ENCODE results near the gene TESMIN.

The TESMIN gene

DNA sequence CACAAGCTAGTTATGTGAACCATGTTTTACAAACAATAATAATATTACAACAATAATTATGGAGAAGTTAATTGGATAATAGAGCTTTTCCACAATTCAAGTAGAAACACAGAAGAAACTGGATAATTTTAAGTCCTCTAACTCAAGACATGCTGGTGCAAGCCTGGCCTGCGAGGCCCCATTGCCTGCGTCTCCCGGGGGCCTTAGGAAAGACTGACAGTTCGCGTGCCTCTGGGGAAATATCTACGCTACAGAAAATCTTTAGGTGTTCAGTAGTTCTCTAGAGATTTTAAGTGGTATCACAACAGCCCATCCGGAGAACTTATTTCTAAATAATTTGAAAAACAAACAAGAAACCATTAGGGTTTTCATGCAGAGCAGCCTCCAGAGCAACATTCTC, 43.8 kb downstream of the TESMIN start:
- DNase-seq: no peak

DNA sequence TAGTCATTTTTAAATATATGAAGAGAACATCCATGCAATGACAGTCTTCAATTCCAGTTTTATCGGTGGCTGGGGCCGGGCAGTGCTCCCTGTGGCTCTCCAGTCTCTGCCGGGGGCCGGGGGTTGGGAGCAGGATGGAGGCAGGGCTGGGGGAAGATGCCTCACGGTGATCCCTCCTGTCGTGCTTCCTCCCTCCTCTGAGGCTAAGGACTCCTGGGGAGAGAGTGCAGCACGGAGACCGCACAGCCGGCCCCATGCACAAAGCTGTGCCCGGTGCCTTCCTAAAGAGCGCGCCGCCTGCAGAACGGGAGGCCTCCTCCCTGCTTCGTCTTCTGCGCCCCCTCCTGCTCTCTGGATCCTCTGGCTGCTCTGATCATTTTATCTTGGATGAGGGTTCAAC, 46.4 kb downstream of the TESMIN start:
- DNase-seq: no peak

DNA sequence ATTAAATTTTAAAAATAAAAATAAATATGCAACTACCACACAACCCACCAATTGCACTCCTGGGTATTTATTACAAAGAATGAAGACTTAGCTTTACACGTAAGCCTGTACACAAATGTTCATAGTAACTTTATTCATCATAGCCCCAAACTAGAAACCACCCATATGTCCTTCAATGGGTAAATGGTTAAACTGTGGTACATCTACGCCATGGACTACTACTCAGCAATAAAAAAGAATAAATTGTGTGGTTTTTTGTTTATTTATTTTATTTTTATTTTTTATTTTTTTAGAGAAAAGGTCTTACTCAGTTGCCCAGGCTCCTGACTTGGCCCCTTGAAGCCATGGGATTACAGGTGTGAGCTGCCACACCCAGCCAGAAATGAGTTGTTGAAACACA, 52.3 kb downstream of the TESMIN start:
- DNase-seq: no peak

DNA sequence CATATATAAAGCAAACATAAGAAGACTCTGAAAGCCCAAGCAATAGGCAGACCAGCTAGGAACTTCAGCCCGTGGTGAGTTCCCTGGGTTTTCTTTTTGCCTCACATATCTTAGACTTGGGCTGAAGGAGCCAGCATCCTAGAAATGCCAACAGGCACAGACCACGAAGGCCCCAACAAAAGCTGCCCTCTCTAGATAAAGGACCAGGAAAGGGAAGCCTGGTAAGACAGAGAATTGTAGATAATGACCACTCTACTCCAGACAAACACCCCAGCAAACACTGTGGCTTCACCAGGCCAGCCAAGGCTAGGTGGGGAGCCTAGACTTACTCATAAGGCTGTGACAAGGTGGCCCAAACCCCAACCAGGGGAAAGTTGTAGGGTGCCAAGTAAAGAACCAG, 55.8 kb downstream of the TESMIN start:
- no peak for DNase-seq

DNA sequence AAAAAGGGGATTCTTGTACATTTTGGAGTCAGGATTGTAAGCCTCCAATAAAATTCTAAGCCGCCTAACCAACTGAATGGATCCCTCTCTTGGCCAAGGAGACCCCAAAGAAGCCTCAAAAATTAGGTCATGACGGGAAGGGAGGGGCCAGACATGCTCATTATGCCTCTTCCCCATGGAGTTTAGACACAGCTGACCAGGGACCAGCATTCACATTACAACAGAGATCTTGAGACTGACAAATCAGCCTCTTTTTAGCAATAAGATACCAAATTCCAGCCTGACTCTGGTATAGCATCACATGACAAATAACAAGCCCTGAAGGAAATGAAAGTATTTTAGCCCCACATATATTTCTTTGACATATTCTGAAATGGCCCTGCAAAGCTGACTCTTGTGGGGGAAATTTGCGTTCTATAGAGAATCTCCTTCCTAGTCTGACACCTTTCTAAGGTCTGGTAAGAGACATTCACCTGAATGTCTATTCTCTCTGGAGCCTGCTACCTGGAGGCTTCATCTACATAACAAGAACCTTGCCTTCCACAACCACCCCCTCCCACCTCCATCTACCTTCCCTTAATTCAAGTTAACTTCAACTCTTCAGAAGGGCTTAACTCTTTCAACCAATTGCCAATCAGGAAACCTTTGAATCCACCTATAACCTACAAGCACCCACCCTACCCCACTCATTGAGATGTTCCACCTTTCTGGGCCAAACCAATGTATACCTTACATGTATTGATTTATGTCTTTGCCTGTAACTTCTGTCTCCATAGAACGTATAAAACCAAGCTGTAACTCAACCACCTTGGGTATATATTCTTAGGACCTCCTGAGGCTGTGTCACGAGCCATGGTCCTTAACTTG, 56.7 kb downstream of the TESMIN start:
- DNase-seq: no peak

DNA sequence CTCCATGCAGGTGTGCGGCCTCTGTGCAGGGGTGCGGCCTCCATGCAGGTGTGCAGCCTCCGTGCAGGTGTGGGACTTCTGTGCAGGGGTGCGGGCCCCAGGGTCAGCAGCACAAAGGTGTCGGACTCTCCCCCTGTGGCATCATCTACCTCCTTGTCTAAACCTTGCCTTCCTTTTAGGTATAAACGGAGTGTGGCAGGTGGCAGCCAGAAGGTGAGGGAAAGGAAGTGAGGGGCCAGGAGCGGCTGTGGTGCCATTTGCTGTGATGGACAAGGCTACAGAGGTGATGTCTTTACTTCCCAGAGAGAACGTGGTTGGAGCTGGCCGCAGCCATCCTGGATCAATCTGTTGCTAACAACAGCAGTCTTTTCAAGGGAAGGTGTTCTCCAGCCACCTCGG, 57.8 kb downstream of the TESMIN start:
- no peak for DNase-seq

DNA sequence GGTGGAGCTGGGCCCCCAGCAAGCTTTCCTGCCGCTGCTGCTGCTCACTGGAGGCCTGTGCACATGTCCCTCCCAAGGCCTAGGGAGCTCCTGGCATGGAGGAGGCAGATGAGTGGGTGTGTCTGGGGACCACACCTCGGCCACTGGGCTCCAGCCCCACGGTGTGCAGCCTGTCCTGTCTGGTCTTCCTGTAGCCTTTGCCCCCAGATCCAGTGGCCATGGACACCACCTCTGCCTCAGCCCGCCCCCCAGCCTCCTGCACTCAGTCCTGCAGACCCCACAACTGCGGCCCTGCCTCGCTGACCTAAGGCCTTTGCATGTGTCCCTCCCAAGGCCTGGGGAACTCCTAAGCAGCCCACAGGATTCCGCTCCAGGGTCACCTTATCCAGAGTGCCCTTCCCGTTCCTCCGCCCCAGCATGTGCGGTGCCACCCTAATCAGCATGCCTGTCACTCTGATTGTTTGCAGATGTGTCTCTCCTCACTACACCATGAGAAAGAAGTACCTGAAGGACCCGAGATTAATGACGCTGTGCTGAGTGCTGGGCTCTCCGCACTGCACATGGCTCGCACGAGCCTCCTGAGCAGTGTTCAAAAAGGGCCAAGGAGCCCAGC, 58.3 kb downstream of the TESMIN start:
- DNase-seq: no peak

DNA sequence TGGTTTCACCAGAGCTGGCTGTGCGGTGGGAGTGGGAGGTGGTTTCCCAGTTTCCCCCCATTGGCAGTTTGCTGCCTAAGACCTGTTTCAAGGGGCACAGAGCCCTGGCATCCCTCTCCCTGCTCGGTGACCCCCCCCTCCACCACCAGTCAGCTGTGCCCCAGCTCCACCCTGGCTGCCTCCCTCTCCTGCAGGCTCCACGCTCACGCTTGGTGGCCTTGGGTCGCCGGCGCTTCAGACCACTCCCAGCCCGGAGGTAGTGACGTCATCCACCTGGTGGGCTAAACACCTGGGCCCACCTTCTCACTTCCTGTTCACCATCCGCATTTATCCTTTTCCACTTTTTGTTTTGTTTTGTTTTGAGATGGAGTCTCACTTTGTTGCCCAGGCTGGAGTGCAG, 59.2 kb downstream of the TESMIN start:
- no peak for DNase-seq

DNA sequence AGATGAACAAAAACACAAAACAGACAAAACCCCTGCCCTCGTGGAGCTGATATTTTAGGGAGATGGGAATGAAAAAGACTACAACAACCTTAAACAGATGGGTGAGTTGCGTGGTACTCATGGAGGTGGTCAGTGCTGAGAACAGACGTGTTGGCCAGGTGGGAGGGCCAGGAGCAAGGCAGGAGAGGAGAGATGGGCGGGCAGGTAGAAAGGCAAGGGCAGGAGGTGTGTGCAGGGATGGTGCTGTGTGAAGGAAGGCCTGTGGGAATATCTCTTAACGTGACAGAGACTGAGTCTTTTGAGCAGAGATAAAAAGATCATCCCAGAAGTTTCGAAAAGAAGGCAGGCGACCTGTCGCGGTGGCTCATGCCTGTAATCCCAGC, 59.9 kb downstream of the TESMIN start:
- no peak for DNase-seq

DNA sequence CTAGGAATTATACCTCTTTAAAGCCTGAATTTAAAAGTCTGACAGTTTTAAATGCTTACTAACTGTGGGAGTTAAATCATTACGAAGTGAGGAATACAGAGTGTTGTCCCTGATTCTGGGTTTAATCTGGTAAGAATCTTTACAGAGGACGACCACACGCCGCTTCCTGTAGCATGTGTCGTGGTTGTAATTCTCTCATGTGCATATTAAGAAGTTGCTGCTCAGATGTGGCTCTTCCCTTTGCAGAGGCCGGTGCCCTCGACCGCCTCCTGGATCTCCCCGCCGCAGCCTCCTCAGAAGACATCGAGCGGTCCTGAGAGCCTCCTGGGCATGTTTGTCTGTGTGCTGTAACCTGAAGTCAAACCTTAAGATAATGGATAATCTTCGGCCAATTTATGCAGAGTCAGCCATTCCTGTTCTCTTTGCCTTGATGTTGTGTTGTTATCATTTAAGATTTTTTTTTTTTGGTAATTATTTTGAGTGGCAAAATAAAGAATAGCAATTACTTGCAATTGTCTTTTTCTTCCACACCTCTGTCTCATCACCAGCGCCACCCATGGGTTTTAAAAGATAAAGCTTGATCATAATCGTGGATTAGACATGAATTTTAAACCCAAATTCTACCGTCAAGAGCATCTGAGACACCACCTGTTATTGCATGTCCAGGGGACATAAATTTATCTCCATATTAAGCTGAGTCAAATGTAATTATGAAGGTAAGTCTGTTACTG, 60.5 kb downstream of the TESMIN start:
- DNase-seq: no peak

DNA sequence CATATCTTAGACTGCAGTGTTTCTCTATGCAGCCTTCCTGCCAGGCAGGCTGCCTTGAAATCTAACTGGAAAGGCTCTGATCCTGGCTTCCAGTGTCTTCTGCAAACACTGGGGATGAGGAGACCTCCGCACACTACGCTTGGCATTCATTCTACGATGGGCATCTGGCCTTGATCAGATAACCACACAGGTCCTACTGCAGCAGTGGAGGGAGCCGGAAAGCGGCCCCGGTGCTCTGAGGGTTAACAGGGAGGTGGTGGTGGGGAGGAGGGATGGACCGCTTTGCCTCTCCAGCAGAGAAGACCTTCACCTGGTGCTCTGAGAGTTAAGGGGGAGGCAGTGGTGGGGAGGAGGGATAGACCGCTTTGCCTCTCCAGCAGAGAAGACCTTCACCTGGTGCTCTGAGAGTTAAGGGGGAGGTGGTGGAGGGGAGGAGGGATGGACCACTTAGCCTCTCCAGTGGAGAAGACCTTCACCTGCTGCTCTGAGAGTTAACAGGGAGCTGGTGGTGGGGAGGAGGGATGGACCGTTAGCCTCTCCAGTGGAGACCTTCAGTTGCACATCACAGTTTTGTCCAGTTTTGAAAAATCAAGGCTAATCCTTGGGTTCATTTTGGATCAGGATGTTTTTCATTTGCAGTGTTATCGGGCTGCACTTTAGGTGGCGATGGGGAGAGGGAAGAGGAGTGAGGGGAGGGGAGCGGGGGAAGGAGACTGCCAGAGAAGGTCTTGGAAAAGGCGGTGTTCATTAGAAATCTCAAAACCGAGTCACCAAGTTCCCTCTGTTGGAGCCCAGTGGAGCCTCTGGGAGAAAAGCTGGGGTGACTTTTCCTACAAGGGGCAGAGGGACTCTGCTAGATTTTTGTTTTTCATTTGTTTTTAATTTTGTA, 61.3 kb downstream of the TESMIN start:
- DNase-seq: no peak

DNA sequence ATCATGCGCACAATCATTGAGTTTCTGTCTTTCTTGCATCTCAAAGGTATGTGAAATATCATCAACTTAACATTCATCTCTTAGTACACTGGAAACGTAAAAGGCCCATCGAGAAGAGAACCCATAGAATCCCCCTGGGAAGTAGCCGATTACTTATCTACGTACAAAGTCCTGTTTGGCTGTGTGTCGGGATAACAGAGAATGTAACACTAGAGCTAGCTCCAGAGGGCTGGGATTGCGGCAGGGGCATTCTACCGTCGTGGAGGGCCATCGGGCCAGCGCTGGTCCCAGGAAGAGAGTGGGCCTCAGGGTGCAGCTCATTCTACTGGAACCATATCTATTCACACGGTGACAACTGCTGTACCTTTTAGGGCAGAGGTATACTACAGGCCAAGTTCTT, 62.4 kb downstream of the TESMIN start:
- no peak for DNase-seq

DNA sequence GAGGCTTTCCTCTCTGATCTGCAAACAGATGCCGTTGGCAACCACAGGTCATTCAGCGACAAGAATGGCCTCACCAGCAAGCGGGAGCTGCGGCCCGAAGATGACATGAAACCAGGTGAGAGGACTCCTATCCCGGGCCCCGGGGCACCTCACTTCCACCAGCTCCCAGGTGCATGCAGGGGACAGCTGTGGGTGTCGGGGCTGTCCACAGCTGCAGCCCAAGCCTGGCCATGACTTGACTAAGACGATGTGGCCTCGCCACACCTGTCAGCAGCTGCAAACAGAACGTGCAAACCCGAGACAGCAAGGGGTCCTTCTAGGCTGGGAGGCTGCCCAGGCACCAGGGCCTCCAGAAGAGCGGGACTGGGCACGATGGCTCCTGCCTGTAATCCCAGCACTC, 63.3 kb downstream of the TESMIN start:
- DNase-seq: no peak

DNA sequence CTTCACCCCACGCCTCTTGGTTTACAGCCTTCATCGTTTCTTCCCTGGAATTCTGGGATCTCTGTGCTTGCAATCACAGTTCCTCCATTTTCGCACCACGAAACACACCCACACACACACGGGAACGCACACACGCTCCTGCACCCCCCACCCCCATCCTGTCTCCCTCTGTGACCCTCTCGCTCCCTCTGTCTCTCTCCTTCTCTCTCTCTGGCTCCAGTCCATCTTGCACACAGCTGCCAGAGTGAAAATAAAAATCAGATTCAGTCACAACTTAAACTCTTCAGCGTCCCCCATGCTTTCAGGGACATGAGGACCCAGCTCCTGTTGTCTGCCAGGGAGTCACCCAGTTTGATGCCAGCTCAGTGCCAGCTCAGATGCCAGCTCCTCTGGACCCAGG, 64.0 kb downstream of the TESMIN start:
- no peak for DNase-seq

DNA sequence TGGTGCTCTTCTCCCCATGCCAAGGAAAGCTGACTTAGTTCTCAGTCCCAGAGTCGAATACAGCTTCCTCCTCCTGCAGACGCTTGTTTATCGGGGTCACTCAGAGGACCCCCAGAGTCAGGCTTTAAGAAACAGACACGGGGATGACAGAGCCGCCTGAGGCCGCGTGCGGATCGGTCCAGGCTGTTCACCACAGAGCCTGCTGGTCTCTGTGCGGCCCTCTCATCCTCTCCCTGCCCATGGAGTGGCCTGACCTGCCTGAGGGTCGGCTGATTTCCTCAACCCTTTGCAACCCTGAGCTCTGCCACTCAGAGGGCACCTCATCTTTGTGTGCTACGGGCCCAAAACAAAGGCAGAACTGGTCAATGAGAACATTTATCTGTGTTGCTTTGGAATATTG, 64.8 kb downstream of the TESMIN start:
- DNase-seq: no peak

DNA sequence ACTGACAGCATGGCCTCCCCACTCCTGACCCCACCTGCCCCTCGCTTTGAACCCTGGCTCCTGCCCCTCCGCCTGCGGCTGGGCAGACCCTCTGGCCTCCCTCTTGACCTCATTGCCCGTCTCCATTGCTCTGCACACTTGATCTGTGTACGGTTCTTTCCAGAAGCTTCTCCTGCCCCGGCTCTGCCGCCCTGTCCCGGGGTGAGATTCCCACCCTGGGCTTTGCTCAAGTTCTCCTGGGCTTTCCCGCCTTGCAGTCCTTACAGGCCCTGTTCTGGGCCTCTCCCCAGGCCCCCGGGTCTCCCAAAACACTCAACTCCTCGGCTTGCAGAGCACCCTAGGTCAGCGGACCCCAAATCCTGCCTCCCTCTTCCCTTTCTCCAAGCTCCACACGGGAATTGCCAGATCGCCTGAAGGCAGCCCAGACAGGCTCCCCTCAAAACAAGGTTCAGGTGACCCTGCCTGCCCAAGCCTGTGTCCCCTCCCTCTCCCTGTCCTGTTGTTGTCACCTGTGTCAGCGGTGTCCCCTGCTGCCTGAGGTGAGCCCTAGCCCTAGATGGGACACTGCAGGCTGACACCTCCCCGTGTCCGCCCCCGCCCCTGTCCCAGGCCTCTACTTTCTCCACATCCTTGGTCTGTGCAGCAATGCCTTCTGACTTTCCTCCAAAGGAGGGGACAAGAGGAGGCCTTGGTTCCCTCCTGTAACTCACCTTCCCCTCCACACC, 65.5 kb downstream of the TESMIN start:
- no peak for DNase-seq

DNA sequence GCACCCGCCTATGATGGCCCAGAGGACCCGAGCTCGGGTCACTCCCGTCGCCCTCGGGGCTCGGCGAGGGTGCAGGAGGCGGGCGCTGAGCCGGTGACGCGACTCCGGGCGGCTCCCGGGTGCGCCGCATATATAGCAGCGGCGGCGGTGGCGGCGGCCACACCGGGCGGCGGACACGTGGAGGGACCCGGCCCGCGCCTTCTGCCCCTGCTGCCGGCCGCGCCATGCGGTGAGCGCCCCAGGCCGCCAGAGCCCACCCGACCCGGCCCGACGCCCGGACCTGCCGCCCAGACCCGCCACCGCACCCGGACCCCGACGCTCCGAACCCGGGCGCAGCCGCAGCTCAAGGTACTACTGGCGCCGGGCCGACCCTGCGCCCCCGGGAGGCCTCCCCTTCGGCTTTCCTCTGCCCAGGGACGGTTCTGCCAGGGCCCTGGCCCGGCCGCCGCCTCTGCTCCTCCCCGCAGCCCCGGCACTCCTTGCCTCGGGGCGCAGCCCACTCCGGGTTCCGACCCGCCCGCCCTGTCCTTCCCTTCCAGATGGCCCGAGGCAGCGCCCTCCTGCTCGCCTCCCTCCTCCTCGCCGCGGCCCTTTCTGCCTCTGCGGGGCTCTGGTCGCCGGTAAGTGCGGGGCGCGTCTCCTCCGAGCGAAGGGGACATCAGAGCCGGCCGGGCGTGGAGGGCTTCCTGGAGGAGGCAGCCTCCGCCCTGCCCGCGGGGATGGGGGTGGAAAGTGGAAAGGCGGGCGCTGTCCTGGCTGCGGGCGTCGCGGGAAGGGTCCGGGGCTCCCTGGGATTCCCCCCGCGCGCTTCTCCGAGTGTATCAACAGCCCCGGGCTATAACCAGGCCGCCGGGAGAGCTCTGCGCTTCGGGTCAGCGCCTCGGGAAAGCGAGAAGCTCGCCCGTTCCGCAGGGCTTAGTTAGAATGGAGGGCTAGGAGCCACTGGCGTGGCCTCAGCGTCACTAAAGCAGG, 66.6 kb downstream of the TESMIN start, which contains the start of gene GAL:
GAL (plus strand) TSS at position 160 of the 972 bp plus-strand sequence; CDS start at position 540, 380 bp downstream.
- peak in 1 of 2 donors; percentile 7 for DNase-seq

DNA sequence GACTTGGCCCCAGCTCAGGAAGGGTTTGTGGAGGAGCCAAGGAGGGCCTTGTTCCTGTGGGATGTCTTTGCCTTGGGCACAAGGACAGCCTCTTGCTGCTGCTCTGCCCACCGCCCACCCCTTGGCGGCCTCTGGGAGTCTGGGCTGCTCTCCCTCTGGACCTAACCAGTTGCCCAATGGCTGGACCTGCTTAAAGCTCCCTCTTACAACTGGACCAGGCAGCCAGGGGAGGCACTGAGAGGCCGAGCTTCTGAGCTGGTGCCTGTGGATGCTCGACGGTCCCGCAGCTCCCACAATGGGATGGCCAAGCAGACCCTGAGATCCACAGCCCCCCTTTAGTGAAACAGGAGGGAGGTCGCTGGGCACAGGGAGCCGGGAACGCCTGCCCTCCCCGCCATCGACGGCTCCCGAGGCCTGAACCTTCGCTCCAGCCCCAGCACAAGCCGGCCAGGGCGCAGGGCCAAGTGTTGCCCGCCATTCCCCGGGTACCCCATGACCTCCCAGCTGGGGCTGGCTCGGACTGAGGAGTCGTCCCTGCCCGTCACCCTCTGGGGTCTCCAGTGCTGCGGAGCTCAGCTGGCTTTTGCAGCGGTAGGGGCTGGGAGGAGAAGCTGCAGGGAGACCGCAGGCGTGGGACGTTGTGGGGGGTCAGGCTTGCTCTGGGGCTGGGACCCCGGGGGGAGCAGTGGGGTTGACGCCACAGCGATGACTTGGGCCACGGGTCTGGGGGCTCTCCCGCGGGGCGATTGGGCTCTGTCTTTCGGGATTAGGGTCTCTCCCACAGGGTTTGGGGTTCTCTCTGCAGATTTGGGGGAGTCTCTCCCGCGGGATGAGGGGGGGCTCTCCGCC, 67.6 kb downstream of the TESMIN start:
- DNase-seq: peak in 1 of 2 donors; percentile 5

DNA sequence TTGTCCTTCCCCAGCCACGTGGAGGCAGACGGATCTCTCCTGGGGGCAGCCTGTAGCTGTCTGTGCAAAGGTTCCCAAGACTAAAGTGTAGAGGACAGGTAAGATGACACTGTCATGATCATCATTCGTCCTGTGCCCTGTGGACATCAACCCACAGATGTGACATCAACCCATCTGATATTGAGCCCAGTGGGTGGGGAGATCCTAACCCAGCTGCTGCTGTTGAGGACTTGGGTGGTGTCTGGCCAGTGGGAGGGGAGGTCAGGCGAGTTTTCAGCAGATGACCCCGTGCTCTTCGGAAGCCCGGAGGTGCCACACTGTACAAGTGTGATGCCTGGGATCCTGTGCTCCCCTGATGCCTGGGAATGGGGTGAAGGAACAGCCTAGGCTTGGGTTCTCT, 68.2 kb downstream of the TESMIN start:
- DNase-seq: peak in 1 of 2 donors; percentile 72

DNA sequence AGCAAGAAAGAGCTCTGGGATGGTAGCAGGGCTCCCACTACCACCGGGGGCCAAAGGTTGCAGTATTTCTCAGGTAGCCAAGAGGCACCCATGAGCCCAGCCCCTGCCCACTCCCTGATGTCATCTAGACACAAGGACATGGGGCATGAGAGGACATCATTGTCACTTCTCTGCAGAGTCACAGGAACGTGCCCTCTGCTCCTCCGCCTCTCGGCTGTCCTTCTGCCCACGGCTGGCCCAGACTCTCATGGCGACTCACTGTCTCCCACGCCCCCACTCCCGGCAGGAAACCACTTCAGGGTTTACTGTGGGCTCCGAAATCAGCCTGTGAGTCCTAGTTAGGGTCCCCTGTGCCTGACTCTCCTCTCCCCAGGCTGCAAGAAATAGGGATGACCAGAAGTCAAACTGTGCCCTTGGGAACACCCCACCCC, 68.8 kb downstream of the TESMIN start:
- DNase-seq: peak; percentile 47 to 86
